Activated naive CD8-positive, alpha-beta T cell treated with anti-CD3 and anti-CD28 coated beads, Interleukin-2, amount 50 U/mL, for 16 hours (primary cell): ENCODE measurements around the gene C1QTNF6.

ENCODE experiments used
- DNase-seq: peaks from one replicate; pipeline ENCODE4 v3.0.0-alpha.2; 2020; ENCODE audit warnings: low read depth, low spot score

The C1QTNF6 gene

GRCh38 chr22:37190262-37190780, 2.3 kb upstream of the C1QTNF6 start:
- DNase-seq: no peak

GRCh38 chr22:37188901-37189466, 937 bp upstream of the C1QTNF6 start:
- DNase-seq: no peak

DNA sequence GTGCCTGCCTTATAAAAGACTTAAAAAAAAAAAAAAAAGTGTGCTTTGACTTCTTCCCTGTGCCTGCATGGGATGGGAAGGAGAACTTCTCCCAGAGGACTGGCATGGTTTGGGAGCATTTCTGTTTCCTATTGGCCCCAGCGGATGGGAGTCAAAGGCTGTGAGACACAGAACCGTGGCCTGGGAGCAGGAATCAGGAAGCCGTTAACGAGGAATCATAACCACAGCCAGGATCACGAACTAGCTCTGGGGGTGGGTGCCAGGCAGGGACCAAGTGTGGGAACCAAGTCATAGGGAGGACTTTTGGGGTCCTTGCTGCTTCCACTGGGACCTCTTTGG, 526 bp downstream of the C1QTNF6 start:
- DNase-seq: no peak

DNA sequence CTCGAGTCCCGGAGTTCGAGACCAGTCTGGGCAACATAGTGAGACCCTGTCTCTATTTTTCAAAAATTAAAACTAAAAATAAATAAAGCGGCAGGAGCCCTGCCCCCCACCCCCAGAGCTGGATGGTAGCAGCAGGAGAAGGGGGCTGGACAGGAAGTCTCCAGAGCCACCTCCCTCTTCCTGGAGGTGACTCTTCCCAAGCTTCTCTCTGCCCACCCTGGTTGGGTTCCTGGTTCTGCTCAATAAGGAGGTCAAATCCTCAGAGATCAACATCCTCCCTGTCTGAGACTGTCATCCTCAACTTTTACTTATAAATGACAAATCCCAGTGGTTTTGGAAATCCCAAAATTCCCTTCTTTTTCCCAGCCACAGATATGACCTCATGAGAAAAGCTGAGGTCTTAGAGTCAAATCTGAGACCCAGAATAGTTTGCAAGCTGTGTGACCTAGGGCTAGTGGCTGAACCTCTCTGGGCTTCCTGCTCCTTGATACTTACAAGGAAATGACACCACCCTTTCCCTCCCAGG, 987 bp downstream of the C1QTNF6 start:
- DNase-seq: no peak

DNA sequence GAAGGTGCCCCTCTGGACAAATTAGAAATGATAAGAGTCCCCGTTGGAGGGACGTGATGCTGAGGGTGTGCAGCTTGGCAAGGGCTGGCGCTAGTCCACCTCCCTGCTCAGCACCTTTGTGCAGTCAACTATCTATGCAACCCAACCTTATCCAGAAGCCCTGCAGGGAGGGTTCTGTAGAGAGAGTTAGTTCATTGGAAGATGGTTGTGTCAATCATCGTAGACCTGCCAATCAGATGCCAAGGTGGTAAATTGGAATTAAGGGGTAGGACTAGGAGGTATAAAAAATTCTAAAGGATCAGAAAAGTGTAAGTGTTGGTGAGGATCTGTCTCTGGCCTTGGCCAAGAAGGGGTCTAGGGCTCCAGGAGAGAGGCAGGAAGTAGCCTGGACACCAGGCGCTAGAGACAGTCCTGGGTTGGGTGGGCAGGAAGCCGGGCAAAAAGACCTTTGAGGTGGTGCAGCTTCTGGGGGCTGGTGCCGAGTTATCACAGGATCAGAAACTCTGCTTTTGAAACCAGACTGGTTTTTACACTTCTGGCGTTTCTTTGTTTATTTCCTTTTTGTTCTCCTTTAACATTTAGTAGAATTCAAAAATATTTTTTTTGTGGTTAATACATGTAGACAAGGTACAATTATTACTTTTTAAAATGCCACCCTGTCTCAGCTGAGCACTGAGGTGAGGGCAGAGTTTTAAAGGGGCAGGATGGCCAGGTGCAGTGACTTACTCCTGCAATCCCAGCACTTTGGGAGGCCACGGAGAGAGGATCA, 1.6 kb downstream of the C1QTNF6 start:
- no peak for DNase-seq

DNA sequence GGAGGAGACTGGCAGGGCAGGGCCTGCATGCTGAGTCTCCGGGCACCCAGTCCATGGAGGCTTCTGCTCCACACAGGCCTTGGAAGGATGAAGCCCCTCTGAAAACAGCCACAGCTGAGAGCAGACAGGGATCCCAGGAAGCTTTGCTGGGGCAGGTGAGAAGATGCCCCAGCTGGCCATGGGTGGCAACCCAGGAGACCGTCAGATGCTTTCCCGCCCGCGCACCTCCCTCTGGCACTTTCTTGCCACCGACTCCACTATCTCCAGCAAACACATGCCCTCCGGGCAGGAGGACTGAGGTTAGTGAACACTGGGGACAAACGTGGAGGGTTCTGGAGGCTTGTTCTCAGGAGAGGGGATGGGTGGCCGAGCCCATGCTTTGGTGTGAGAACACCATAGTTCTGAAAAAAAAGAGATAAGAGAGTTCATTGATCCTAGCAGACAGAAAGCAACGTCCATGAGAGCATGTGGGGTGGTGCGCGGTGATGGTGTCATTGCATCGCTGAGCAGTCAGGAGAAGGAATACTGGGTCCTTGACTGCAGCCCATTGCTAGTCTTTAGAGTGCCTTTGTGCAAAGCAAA, 2.3 kb downstream of the C1QTNF6 start:
- DNase-seq: no peak

GRCh38 chr22:37184816-37185541, 3.1 kb downstream of the C1QTNF6 start:
- DNase-seq: no peak

GRCh38 chr22:37184380-37184755, 3.7 kb downstream of the C1QTNF6 start:
- DNase-seq: no peak

DNA sequence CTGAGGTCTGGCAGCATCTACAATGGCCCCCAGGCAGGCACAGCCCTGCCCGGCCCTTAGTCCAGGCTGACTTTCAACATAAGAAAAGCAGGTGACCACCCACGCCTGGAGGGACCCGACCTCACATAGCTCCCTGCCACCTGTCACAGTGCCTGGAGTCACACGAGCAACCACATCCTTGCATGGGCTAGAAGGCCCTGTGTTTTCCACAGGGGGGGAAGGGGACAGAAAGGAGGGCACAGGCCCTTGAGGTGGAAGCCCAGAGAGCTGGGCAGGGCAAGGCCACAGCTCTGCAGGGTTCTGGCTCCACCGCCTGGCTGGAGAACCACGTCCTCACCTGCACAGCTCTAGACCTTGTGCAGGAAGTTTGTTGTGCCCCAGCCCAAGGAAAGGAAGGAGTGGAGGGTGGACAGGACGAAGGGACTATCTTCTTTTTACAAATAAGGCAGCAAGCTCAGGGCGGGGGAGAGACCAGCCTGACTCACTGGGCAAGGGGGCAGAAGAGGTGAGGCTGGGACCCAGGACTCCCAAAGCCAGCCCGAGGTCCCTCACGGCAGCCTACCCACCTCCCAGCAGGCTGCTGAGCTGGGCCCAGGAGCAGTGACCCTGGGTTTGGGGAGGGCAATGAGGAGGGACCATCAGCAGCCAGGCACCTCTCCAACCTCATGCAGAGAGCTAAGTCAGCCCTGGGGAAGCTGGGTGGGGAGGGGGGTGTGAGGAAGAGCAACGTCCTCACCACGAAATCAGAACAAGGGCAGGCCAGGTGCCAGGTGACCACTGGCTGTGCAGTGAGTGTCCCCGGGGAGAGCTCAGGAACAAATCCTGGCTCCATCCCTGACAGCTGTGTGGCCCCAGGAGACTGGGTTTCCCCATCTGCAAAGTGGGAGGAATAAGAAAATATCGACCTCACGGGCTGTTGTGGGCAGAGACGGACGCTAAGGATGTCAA, 4.3 kb downstream of the C1QTNF6 start:
- no peak for DNase-seq

GRCh38 chr22:37182949-37183245, 5.2 kb downstream of the C1QTNF6 start:
- DNase-seq: no peak

DNA sequence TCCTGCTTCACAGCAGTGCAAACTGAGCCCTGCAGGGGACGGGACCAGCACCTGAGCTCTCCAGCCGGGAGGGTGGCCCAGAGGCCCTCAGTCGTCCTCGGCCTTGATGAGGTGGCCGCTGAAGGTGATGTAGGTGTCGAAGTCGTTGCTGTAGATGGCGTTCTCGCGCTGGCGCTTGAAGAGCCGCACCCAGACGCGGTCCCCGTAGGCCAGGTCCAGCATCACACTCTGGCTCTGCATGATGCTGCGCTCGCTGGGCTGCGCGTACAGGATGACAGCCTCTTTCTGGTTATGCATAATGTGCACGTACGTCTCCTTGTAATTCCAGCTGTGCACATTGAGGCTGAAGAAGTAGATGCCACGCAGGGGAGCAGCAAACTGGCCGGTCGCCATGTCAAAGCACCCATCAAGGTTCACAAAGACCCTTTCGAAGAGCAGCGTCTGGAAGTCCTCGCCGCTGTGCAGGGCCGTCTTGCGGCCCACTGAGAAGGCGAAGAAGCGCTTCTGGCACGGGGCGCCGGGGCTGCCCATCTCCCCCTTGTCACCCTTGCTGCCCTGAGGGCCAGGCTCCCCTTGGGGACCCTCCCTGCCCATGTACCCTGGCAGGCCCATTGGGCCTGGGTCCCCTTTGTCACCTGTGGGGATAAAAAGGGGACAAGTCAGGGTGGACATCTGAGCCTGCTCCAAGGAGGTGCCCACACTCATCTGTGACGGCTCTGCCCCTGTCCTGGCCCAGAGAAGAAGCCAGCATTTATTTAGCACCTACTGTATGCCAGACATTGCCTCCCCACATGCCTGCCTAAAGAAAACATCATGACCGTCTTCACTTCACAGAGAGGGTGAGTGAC, 5.7 kb downstream of the C1QTNF6 start:
- no peak for DNase-seq

GRCh38 chr22:37181681-37182080, 6.4 kb downstream of the C1QTNF6 start:
- no peak for DNase-seq

DNA sequence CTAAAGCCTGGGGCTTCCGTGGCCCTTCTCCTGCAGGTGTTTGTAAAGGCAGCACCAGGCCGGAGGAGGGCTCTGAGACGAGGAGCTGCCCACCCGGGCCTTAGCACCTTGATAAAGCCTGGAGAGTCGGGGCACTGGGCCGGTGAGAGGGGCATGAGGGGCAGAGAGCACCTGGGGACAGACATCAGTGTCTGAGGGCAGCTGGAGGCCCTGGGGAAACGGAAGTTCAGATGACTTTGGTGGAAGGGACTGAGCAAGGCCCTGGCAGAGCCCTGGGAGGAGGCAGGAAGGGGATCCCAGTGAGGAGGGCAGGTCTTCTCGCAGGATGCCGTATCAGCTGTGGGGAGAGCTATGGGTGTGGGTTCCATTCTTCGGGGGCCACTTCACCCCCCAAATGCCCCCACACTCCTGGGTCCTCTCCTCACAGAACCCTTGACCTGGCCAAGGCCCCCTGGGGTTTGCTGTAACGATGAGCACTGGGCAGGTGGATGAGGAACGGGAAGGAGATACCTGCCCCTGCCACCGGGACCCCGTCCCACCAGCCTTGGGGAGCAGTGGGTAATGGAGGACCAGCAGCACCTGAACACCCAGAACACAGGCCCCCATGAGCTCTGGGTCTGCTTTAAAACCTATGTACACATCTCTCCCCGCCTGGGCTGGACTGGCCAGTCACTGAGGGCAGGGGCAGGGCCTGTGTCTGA, 7.4 kb downstream of the C1QTNF6 start:
- no peak for DNase-seq

- no peak for DNase-seq
Observed at GRCh38 chr22:37179622-37180420, 8.2 kb downstream of the C1QTNF6 start.

DNA sequence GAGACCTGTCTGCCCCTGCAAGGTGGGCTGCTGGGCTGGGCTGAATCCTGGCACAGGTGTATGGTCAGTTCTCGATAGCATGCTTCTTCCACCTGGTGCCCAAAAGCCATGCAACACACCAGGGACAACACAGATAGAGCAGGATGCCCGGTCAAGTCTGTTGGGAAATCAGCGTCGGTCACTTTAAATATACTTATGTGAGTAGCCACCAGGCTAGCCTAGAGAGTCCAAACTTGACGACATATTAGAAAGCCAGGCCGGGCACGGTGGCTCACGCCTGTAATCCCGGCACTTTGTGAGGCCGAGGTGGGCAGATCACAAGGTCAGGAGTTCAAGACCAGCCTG, 8.9 kb downstream of the C1QTNF6 start:
- DNase-seq: no peak

GRCh38 chr22:37178350-37179125, 9.5 kb downstream of the C1QTNF6 start:
- DNase-seq: no peak

GRCh38 chr22:37177755-37178154, 10.3 kb downstream of the C1QTNF6 start:
- DNase-seq: no peak

DNA sequence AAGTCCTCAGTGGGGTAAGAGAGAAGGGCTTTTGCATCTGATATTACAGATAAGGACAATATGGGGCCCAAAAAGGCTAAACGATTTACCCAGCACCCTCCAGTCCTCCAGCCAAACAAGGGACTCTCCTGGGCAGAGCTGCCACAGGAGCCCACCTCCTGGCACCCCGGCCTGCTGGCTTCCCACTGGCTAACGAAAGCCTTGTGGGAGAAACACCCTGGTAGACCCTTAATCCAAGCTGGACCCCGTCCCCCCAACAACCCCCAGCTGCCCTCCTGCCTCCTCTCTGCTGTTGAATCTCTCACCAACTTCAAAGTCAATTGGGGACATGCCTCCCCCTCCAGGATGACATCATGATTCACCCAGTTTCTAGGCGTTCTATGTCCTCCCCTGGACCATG, 10.8 kb downstream of the C1QTNF6 start:
- DNase-seq: no peak
